Fibroblast of gingiva (primary cell): ENCODE measurements around the gene WWOX.

Experiments
- DNase-seq: peaks from one replicate; pipeline ENCODE4 v3.0.0-alpha.2; 2011; ENCODE audit warnings: low read depth

WWOX gene

DNA sequence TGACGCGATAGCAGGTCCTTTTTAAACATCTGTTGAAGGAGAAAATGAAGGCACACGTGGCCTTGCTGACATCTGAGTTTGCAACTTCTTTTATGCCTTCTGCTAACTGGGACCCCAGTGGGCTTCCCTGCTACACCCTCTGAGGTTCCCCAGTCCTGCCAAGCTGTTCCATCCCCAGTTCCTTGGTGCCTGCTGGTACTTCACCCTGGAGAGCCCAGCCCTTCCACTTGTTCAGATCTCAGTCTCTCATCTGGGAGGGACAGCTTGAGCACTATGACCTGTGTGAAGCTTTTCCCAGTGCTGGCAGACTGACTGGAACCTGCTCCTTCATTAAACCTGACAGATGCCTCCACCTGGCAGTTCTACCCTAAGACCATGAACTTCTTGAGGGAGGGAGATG is 95.5 kb downstream of the WWOX start:
- no peak for DNase-seq

DNA sequence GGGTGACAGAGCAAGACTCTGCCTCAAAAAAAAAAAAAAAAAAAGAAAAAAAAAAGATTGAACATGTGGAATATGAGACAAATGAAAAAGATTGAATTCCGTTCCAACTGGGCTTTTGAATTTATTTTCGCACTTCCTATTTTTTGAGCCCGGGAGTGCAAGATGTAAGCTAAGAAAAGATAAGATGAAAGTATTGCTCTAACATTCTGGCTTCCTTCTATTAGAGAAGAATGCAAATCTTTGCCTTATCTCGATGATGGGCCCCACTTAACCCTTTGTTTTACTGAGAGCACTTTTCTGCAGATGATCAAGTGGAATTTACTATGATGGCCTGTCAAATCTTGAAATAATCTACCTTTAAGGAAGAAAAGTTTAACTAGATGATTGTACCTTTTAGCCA is 96.3 kb downstream of the WWOX start:
- DNase-seq = no peak

DNA sequence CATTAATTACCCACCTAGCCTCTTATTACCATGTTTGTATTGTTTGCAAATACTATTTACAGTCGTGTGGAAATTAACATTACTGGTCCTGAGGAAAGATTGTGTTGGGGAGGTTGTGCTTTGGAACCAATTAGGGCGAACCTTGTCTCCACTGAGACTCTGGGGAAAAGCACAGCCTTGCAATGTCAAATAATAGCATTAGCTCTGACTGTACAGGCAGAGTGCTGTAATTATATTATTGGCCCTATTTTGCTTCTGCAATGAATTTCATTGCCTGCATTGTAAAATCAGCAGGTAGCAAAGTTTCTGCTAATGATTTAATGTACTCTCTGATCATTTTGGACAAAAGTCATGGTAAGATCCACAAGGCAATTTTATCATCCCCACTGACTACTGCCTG is 97.0 kb downstream of the WWOX start:
- DNase-seq = no peak

DNA sequence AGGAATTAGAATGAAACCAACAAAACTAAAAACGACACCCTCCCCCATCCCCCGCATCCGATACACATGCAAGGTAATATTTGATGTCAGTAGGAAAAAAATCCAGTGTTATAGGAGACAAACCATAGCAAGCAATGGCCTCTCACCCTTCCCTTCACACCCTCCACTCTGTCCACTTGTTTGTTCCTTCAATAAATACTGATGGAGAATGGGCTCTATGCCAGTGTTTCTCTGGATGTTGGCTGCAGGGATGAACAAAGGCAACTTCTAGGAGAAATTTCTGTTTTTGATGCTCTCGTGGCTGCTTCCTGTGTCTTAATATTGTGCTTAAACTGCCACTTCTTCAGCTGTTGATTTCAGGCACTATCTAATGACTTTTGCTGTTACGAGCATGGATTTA is 98.8 kb downstream of the WWOX start:
- no peak for DNase-seq

DNA sequence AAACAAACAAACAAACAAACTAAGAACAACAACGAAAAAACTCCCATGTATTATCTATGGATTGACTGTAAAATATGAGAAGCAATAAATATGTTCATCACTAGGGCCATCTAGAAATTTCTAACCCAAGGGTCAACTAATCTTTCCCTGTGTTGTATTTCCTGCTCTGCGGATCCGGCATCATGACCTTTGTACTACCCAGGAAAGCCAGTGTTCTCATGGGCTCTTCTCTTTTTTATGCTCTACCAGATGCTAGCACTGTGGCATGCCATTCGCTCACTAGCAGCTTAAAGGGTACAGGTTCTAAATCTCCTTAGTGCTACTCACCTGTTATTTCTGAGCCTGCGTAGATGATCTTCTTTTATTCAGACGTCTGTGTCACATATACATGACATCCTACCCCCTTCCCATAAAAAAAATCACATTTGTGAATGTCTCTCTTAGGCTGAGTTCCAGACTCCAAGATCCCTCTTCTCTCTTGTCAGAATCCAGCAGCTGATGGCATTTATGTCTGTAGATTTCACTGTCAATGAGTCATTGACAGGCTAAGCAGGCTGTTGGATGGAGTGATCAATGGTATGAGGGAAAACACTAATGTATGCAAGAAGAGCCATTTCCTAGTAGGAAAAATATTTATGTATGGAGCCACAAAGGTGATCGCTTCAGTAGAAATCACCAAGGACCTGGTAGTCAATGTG is 100.0 kb downstream of the WWOX start:
- DNase-seq = no peak

DNA sequence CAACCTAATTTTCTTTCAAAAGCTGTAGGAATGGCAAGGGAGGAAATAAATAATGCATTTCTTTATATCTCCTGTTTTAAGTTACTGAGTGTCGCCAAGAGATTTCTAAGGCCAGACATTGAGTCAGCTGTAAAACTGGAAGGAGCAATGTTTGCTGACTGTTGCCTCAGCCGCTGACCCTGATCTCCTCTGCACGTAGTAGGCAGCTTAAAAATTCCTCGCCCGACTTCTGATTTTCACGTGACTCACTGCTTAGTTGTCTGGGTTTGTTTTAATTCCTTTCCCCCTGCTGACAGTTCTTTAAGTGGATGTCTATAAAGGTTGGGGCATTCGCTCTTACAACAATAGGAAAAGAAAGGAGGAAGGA is 100.6 kb downstream of the WWOX start:
- DNase-seq = no peak

DNA sequence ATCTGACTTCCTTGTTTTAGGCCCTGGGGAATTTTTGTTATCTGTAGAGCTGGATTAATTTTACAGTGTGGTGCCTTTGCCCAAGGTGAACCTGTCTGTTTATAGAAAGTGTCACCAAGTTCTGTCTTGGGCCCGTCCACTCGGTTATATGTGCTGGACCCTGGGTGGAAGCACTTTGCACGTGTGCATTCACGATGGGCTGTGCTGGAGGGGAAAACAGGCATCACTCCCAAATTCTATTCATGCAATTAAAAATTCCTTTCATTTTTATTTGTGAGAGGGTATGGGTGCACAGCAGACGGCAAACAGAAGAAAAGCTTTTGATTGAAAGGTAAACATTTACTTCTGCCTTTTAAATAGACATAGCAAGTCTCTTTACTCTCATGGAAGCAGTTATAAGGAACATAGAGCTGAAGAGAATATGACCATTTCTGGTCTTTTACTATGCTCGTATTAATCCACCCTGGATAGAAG is 101.2 kb downstream of the WWOX start:
- no peak for DNase-seq

DNA sequence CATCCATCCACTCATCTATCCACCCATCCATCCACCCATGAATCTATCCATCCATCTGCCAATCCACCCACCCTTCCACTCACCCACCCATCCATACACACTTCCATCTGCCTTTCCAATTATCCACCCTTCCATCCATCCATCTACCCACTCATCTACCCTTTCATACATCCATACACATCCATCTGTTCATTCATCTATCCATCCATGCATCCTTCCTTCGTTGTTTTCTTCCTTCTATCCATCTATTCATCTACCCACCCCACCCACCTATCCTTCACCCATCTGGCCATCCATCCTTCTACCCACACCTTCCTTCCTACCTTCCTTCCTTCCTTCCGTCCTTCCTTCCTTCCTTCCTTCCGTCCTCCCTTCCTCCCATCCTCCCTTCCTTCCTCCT is 106.1 kb downstream of the WWOX start:
- DNase-seq = no peak

DNA sequence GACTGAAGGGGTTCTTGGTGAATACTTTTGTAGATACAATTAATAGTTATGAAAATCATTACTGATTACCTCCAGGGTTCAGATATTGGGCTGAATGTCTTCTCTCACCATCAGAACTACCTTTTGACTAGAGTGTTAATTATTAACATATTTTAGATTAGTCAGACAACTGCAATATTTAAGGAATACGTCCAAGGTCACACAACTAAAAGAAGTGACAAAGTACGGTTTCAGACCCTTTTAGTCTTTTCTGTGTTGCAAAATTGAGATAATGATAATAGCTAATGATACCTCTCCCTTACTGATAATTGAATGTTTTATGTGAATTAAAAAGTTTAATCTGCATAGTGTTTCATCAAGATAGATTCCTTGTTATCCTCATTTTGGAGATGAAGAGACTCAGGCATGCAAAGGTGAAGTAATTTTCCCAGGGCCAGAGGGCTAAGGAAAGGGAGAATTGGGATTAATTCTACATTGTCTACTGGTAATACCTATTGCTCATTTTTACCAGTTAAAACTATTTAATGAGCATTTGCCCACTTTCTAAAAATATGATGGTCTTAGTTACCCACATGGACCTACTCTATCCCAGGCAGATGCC is 107.3 kb downstream of the WWOX start:
- DNase-seq = no peak

DNA sequence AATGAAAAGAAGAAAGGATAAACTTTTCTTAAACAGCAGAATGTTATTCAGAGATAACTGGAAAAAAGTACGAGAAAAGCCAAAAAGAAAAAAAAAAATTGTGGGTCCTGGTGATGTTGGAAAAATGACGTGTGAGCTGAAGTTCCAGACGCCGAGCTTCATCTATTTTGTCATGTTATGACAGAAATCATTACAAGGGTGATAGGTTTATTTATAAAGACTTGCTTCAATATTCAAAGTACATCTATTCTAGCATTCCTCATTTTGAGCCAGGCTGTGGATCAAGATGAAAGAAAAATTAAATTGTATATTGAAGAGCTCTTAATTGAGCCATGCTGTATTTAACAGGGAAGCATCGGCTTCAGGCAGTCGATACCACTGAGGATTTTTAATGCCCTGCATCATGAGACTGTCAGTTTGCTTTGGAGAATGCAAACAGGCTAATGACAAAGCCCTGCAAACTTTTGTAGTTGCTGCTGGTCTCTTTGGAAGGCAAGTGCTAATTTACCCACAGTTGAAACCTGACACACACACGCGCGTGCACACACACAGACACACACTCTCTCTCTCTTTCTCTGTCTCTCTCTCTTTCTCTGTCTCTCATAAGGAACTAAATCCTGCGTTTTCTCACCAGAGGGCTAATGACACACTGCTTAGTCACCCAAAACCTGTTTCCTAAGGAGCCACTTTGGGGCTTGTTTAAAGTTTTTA is 110.7 kb downstream of the WWOX start:
- DNase-seq = no peak

DNA sequence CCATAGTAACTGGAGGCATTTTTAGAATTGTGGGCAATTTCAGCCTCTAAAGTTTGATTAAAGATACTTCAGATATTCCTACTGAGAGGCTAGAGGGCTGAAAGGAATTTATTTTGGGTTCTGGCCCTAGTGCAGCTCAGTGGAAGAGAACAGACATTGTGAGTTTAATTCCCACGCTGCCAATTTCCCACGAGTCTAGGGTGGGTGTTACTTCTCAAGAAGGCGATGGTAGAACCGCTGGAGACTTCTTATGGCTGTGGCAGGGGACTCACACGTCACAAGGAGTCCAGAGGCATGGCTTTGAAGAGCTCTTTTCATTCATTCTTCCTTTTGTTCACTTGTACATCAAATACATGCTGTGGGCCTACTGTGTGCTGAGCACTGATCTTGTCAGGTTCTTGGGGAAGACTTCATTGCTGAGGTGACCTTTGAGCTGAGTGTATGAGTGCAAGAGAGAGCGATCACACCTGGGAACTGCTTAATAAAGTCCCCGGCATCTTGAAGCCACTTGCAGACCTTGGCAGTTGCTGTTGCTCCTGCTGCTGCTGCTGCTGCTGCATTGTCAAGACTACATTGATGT is 111.7 kb downstream of the WWOX start:
- DNase-seq = no peak

DNA sequence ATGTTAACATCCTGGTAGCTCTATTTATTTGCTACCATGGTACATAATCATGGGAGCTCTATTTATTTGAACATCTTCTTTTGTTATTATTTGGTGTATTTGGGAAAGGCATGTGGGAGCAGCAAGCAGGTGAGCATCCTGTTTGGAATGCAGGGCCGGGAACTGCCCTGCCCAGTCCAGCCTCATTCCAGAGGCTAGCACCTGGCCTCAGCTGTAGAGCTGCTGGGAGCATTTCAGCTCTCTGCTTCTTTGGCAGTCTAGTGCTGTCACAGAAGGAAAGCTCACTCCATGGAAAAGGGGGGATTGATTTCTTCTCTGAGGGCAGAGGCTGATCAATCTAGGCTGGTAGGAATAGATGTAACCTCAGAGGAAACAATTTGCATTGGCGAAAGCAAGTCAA is 112.5 kb downstream of the WWOX start:
- DNase-seq = no peak

DNA sequence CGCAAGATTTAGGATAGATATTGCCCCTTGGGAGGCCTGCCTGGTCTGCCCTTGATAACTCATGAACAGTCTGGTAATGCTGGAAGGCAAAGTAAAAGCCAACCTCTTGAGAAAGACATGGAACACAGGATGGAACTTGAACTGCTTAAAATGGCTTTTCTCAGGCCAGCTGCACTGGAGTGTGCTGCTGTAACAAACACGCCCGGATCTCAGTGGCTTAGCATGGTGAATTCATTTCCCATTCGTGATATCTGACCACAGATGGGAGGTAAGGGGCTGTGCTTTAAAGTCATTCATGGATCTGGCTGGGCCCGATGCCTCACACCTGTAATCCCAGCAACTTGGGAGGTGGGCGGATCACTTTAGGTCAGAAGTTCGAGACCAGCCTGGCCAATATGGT is 113.2 kb downstream of the WWOX start:
- DNase-seq = no peak

DNA sequence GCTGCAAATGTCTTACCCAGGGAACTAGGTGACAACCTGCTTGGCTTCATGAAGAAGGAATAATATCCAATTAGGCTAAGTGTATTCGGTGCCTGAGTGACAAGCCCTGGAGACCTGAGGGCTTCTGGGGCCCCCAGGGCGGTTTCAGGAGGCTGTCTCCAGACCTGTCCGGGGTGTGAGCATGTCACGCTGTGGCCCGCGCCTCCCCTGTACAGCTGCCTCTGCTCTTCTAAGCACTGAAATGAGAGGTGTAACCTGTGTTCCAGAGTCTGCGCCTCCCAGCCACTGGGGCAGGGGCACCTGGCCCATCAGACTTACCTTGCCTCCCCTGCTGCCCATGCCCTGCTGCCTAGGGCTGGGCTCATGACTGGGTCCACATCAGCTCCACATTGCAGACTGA is 114.3 kb downstream of the WWOX start:
- DNase-seq = no peak

DNA sequence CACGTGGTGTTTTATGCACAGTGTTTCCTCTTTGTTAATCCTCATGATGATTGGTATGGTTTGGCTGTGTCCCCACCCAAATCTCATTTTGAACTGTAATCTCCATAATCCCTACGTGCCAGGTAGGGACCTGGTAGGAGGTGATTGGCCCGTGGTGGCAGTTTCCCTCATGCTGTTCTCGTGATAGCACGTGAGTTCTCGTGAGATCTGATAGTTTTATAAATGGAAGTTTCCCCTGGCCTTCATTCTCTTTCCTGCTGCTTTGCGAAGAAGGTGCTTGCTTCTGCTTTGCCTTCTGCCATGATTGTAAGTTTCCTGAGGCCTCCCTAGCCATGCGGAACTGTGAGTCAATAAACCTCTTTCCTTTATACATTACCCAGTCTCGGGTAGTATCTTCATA is 115.8 kb downstream of the WWOX start:
- no peak for DNase-seq

DNA sequence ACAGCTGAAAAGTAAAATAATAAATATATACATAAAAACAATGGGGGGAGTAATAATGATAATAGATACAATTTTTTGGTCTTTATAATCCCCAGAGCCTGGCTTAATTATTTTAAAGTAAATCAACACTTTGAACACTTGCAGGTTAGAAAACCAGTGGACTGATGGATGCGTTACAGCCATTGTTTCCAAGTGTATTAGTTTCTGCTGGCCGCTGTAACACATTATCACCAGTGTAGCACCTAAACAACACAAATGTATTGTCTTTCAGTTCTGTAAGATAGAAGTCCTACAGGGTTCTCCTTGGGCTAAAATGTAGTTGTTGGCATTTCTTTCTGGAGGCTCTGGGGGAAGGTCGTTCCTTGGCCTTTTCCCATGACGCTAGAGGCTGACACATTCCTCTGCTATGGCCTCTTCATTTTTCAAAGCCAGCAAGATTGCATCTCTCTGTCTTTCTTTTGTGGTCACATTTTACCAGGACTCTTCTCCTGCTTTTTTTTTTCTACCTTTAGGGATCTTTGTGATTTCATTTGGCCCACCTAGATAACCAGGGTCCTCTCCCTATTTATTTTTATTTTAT is 116.8 kb downstream of the WWOX start:
- no peak for DNase-seq

DNA sequence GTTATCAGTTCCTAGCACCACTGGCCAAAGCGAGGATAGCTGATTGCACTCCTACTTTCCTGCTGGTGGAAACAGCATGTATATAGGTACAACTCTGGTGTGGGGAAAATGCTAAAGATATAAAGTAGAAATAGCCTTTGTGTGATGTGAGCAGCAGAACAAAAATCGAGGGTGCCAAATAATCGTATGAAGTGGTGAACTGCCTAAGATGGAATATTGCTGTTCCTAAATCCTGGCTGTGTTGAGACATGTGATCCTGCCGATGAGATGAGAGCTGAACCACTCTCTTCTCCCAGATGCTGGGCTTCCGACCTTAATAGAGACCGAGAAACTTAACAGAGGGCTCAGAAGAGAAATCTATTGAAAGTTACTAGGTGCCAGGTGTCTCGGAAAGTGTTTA is 117.8 kb downstream of the WWOX start:
- DNase-seq = no peak

DNA sequence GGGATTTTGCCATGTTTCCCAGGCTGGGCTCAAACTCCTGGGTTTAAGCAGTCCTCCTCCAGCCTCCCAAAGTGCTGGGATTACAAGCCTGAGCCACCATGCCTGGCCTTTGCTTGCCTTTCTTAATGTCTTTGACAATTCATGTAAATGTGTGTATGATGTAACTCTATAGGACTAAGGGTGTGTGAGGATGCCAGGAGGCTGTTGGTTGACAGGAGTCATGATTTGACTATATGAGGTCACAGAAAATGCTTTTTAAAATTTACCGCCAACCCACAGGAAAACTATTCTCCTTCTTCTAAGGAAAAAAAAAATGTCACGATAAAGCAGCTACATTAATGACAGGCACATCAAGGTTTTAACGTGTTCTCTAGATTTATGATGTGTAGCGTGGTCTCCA is 118.8 kb downstream of the WWOX start:
- DNase-seq = no peak

DNA sequence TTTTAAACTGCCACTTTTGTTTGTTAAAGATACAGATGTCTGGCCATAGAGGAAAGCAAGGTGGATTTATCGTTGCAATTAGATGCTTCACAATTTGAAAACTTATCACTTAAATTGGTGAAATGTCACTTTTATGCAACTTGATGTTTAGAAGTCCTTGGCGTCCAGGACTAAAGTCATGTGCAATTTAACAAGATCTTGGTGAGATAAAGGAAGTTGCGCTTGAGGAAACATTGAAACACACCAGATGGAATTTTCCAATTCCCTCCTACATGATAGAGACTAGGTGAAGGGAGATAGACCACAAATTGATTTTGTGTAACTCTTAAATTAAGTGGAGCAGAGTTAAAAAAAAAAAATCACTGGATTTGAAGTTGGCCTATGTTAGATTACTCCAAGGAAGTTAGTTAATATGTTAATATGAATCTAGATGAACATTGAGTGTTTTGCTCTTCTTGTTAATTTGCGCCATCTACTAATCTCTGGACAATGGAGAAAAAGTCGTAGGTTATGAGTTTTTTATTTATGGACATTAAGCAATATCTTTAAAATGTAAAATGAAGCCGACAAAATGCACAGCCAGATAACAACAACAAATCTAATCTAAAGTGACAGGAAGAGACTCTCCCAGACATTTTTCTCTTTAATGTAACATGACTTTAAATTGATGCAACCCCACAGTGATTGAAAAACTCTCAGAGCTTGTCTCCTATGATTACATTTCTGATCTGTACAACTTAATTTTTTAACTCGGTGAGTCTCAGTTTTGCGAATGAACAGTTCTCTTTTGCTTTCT is 119.6 kb downstream of the WWOX start:
- no peak for DNase-seq

DNA sequence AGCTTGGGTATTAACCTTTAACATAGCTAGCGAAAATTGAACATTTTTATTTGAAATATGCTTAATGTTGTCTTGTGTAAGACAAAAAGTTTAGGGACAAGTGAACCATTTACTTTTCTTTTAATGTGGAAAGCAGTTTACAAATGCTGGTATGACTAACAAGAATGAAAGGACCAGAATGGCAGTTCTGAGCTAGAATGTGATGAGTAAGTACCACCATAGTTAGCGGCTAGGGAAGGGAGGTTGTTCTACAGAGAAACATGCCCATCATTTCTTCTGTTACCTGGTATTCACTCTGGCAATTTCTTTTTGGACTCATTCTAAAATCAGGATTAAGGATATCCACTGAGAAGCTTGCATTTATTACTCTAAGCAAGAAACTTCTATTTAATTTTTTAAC is 121.1 kb downstream of the WWOX start:
- no peak for DNase-seq

DNA sequence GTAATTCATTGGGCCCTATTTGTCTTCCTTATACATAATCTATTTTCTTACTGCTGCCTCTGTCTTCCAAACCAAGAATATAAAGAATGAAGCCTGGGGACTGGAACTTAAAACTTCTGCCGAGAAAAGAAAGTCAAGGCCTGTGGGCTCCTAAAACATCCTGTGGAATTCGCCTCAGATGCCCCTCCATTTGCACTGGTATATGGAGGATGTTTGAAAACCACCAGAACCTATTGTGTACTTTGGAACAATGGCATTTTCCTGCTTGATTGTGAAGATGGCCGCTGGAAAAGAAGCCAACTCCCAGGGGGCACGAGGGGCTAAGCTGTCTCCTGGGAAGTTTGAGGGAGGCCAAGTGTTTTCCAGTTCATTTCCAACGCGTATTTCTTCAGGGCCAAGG is 122.4 kb downstream of the WWOX start:
- DNase-seq = no peak

DNA sequence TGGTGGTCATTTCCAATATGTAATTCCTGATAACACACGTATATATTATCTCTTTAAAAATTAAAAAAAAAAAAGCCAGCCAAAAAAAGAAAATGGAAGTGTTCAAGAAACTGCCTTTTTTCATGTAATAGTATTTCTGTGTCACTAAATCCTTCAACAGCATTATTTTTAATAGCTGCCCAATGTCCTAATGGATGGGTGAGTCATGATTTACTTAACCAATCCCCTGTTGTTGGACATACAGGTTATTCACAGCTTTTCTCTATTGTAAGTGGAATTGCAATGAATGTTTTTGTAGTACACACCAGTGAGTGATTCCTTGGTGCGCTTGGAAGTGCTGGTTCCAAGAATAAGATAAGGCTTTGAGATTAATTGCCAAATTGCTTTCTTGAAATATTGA is 124.9 kb downstream of the WWOX start:
- no peak for DNase-seq
